Sigmoid colon (tissue), 7 donors: Measurements from ENCODE around the gene EGFL6. TPM values are rescaled to one million over a fixed set of nuclear protein-coding genes. Genes with fewer than 3 reads are reported as not detected.

Source experiments
- DNase-seq: peaks from one replicate; pipeline ENCODE4 v3.0.0-alpha.2; 2019
- H3K27ac ChIP-seq, 4 donors: fragments of 200-600 bp; sonication (generic); one replicate each; pipeline ENCODE4 v1.5.1; 2016 to 2019; ENCODE audit warnings: mild to moderate bottlenecking in 1 of 4
- H3K27me3 ChIP-seq, 3 donors: fragments of 200-600 bp; sonication (generic); one replicate each; pipeline ENCODE4 v1.5.1; 2019; ENCODE audit warnings: mild to moderate bottlenecking in 1 of 3
- H3K36me3 ChIP-seq, 4 donors: fragments of 200-600 bp; sonication (generic); one replicate each; pipeline ENCODE4 v1.5.1; 2016 to 2019
- H3K4me1 ChIP-seq, 4 donors: fragments of 200-600 bp; sonication (generic); one replicate each; pipeline ENCODE4 v1.5.1; 2017 to 2019
- H3K4me3 ChIP-seq, 4 donors: fragments of 200-600 bp; sonication (generic); one replicate each; pipeline ENCODE4 v1.5.1; 2017 to 2019; ENCODE audit warnings: mild to moderate bottlenecking in 2 of 4, moderate library complexity in 1 of 4
- H3K9me3 ChIP-seq, 4 donors: fragments of 200-600 bp in 3 of 4; sonication (generic) in 3 of 4; one replicate each; pipeline versions ENCODE4 v1.5.1 to v1.6.1; 2013 to 2019
- CTCF ChIP-seq, 4 experiments: fragments of 450-650 bp in 3 of 4; fragments of 200-600 bp in 1 of 4; IDR thresholded peaks; one replicate each; pipeline ENCODE4 v1.5.1; 2016 to 2019; ENCODE audit warnings: antibody characterized with exemption in 4 of 4, mild to moderate bottlenecking in 3 of 4, moderate library complexity in 2 of 4
- EP300 ChIP-seq, 4 donors: sonication (generic); formaldehyde crosslinking; IDR thresholded peaks; one replicate each; pipeline ENCODE4 v1.6.1; 2017; ENCODE audit warnings: antibody characterized with exemption in 4 of 4
- POLR2A ChIP-seq, 2 donors: fragments of 450-650 bp; IDR thresholded peaks; one replicate each; pipeline ENCODE4 v1.6.1; 2016; ENCODE audit warnings: antibody characterized with exemption in 2 of 2, mild to moderate bottlenecking in 2 of 2, moderate library complexity in 2 of 2
- POLR2AphosphoS5 ChIP-seq, 4 donors: sonication (generic); formaldehyde crosslinking; IDR thresholded peaks; one replicate each; pipeline ENCODE4 v1.6.1; 2017; ENCODE audit warnings: antibody characterized with exemption in 4 of 4
- WGBS, 2 donors: extraction: QIAGEN DNeasy Blood & Tissue Kit; methylation state at CpG; one replicate each; pipeline ENCODE4 v1.1.7; 2013; 5-methylcytosine and 5-hydroxymethylcytosine counted together
- intact Hi-C: fragments of 100-400 bp; cut with DNase I; formaldehyde crosslinking; loops from one replicate; pipeline ENCODE4 v1.15.1; 2023
- polyA plus RNA-seq, 3 donors: library from polyadenylated mRNA; stranded (reverse); fragments of 200-250 nt; gene quantifications; one replicate each; pipeline ENCODE4 v1.2.3, GENCODE V29; 2013
- total RNA-seq, 4 donors: library from RNA; depleted of rRNA; stranded (reverse); fragments of >200 nt; gene quantifications; one replicate each; pipeline ENCODE4 v1.1.0, GENCODE V29; 2016
- donor health status: healthy with polysubstance abuse.
- donor health status: Bipolar disorder and iron deficiency.
- donor health status: healthy.

EGFL6 gene
- total and polyA plus RNA-seq, 7 donors, result 0.32 to 0.60 TPM; not detected in 5

- no peaks in the 10 kb centered on the region for H3K27me3 ChIP-seq
- H3K4me3 ChIP-seq, result no peak overlapping the region
- no peak overlapping the region for H3K27ac ChIP-seq
- no peak for DNase-seq
- no peaks in the 10 kb centered on the region for H3K4me1 ChIP-seq
- TF ChIP-seq POLR2A (IDR thresholded peaks at IDR 0.05), result no peak
- no peak for TF ChIP-seq CTCF (IDR thresholded peaks at IDR 0.05)
- no peak for TF ChIP-seq POLR2AphosphoS5 (IDR thresholded peaks at IDR 0.05)
- TF ChIP-seq EP300 (IDR thresholded peaks at IDR 0.05), result no peak
- no peaks in the 10 kb centered on the region for H3K36me3 ChIP-seq
- no peaks in the 10 kb centered on the region for H3K9me3 ChIP-seq
- WGBS, 2 donors, result 78 to 83% methylated on average over 2 of the region's 2 CpGs
- intact Hi-C loops, result no loop called here
These were observed 23.7 kb upstream of the EGFL6 start for GRCh38 chrX:13545726-13546125.

DNA sequence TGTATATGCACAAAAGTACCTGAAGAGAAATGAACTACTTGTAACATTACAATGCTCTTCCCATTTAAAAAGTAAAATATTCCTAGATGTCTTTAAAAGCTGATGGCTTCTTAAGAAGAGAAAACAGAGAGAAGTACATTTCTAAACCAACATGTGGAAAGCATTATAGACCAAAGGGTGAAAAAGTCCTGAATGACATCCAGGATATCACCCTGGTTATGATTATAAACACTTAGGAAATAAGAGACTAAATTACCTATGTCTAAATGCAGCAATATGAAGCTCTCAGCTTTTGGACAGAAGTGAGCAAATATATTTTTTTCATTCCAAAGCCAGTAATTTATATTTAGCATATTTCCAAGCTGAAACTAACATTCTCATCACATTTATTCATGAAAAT lies 21.7 kb upstream of the EGFL6 start:
- TF ChIP-seq CTCF (IDR thresholded peaks at IDR 0.05) (no peak), POLR2A (IDR thresholded peaks at IDR 0.05) (no peak), EP300 (IDR thresholded peaks at IDR 0.05) (no peak), POLR2AphosphoS5 (IDR thresholded peaks at IDR 0.05) (no peak)
- no peak for DNase-seq
- H3K36me3 ChIP-seq, result no peaks in the 10 kb centered on the region
- H3K27me3 ChIP-seq, result no peaks in the 10 kb centered on the region
- H3K9me3 ChIP-seq, result no peaks in the 10 kb centered on the region
- H3K27ac ChIP-seq, result no peak overlapping the region
- intact Hi-C loops, result no loop called here
- H3K4me1 ChIP-seq, result no peaks in the 10 kb centered on the region
- H3K4me3 ChIP-seq, result no peak overlapping the region

GRCh38 chrX:13550346-13550745 lies 19.1 kb upstream of the EGFL6 start:
- intact Hi-C loops, result no loop called here

DNA sequence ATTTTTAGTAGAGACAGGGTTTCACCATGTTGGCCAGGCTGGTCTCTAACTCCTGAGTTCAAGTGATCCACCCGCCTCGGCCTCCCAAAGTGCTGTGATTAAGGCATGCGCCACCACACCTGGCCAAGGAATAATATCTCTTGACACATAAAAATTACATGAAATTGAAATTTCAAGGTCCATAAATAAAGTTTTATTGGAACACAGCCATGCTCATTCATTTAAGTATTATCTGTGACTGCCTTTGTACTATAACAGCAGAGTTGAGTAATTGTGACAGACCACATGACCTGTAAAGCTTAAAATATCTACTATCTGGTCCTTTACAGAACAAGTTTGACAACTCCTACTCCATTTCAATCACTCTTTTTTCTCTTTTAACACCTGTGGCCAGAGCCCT lies 17.8 kb upstream of the EGFL6 start:
- WGBS, 2 donors, result 97% methylated on average over 3 of the region's 3 CpGs

More at GRCh38 chrX:13550346-13550745, 19.1 kb upstream of the EGFL6 start:
- no peaks in the 10 kb centered on the region for H3K27me3 ChIP-seq
- H3K4me3 ChIP-seq, result no peak overlapping the region
- H3K4me1 ChIP-seq, result no peaks in the 10 kb centered on the region
- no peaks in the 10 kb centered on the region for H3K36me3 ChIP-seq
- no peak for DNase-seq
- TF ChIP-seq POLR2A (IDR thresholded peaks at IDR 0.05), result no peak
- no peak for TF ChIP-seq POLR2AphosphoS5 (IDR thresholded peaks at IDR 0.05)
- no peak for TF ChIP-seq CTCF (IDR thresholded peaks at IDR 0.05)
- no peak for TF ChIP-seq EP300 (IDR thresholded peaks at IDR 0.05)
- H3K27ac ChIP-seq, result no peak overlapping the region
- no peaks in the 10 kb centered on the region for H3K9me3 ChIP-seq

More for the DNA sequence above, 17.8 kb upstream of the EGFL6 start:
- no peaks in the 10 kb centered on the region for H3K36me3 ChIP-seq
- H3K9me3 ChIP-seq, result no peaks in the 10 kb centered on the region
- no peaks in the 10 kb centered on the region for H3K4me1 ChIP-seq
- H3K27me3 ChIP-seq, result no peaks in the 10 kb centered on the region
- no peak for DNase-seq
- no peak overlapping the region for H3K4me3 ChIP-seq
- H3K27ac ChIP-seq, result no peak overlapping the region
- TF ChIP-seq EP300 (IDR thresholded peaks at IDR 0.05) (no peak), CTCF (IDR thresholded peaks at IDR 0.05) (no peak), POLR2AphosphoS5 (IDR thresholded peaks at IDR 0.05) (no peak), POLR2A (IDR thresholded peaks at IDR 0.05) (no peak)
- intact Hi-C loops, result no loop called here
